ENCODE results near the gene ZNF264. TPM values are rescaled to one million over a fixed set of nuclear protein-coding genes. Genes with fewer than 3 reads are reported as not detected.
"Not testable (repeated sequence)": the region's sequence is repeated elsewhere in the genome, so short reads cannot be mapped to it uniquely, and the experiment has no call there.

Gene ZNF264
- total RNA-seq, 3 donors from 2014 or later: 29.2 to 66.2 (median 47.4) TPM

GRCh38 chr19:57245066-57245465 is 53.8 kb downstream of the ZNF264 start:
- Histone ChIP-seq H3K4me3 (no peak overlapping the region), H3K27me3 (no peaks in the 10 kb centered on the region), H3K36me3 (peaks cover 8% of the 10 kb centered on the region), H3K9me3 (peaks cover 0 to 16% of the 10 kb centered on the region in 2 donors), H3K4me1 (peaks cover 4 to 9% of the 10 kb centered on the region in 2 donors), H3K27ac (no peak overlapping the region)
- intact Hi-C loops (cut with DNase I; ENCODE audit: low total_unique reads): no loop called here
- no peak for TF ChIP-seq POLR2AphosphoS5 (IDR thresholded peaks at IDR 0.05)
- TF ChIP-seq POLR2A (IDR thresholded peaks at IDR 0.05): no peak
- no peak for TF ChIP-seq CTCF (IDR thresholded peaks at IDR 0.05)
- no peak for DNase-seq (ENCODE audit: low spot score in 2 of 2)

DNA sequence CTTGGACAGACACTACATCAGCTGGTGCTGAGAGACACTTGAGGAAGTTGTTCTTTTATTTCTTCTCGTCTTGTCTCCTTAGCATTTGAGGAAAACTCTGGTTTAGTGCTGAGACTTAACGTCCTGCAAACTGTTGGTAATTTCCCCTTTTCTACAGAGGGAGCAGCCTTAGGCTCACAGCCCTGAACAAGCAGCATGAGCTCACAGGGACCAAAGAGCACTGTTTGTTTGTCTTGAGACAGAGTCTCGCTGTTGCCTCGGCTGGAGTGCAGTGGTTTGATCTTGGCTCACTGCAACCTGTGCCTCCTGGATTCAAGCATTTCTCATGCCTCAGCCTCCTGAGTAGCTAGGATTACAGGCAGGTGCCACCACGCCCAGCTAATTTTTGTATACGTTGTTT is 54.7 kb downstream of the ZNF264 start:
- Histone ChIP-seq H3K9me3 (peaks cover 0 to 20% of the 10 kb centered on the region in 2 donors), H3K27me3 (no peaks in the 10 kb centered on the region), H3K4me3 (no peak overlapping the region), H3K36me3 (peaks cover 8% of the 10 kb centered on the region), H3K27ac (no peak overlapping the region), H3K4me1 (peaks cover 4 to 9% of the 10 kb centered on the region in 2 donors)
- no peak for DNase-seq (ENCODE audit: low spot score in 2 of 2)
- TF ChIP-seq POLR2A (IDR thresholded peaks at IDR 0.05): no peak
- no peak for TF ChIP-seq CTCF (IDR thresholded peaks at IDR 0.05)
- TF ChIP-seq POLR2AphosphoS5 (IDR thresholded peaks at IDR 0.05): no peak
- intact Hi-C loops (cut with DNase I; ENCODE audit: low total_unique reads): no loop called here

GRCh38 chr19:57248646-57249045 is 57.3 kb downstream of the ZNF264 start:
- Histone ChIP-seq H3K4me1 (no peaks in the 10 kb centered on the region), H3K4me3 (no peak overlapping the region), H3K27me3 (no peaks in the 10 kb centered on the region), H3K27ac (no peak overlapping the region), H3K9me3 (peaks cover 8 to 40% of the 10 kb centered on the region in 2 donors), H3K36me3 (peaks cover 14% of the 10 kb centered on the region)
- no peak for TF ChIP-seq POLR2AphosphoS5 (IDR thresholded peaks at IDR 0.05)
- TF ChIP-seq POLR2A (IDR thresholded peaks at IDR 0.05): no peak
- intact Hi-C loops (cut with DNase I; ENCODE audit: low total_unique reads): no loop called here
- DNase-seq (ENCODE audit: low spot score in 2 of 2): no peak

- Histone ChIP-seq H3K27me3 (no peaks in the 10 kb centered on the region), H3K27ac (no peak overlapping the region), H3K36me3 (peaks cover 18% of the 10 kb centered on the region), H3K4me1 (no peaks in the 10 kb centered on the region), H3K9me3 (peaks cover 15 to 46% of the 10 kb centered on the region in 2 donors), H3K4me3 (no peak overlapping the region)
- TF ChIP-seq POLR2A (IDR thresholded peaks at IDR 0.05): no peak
- TF ChIP-seq CTCF (IDR thresholded peaks at IDR 0.05): no peak
- no peak for TF ChIP-seq POLR2AphosphoS5 (IDR thresholded peaks at IDR 0.05)
- intact Hi-C loops (cut with DNase I; ENCODE audit: low total_unique reads): no loop called here
- no peak for DNase-seq (ENCODE audit: low spot score in 2 of 2)
Measured at GRCh38 chr19:57249329-57249728, 58.0 kb downstream of the ZNF264 start.

GRCh38 chr19:57253767-57254166 is 62.5 kb downstream of the ZNF264 start:
- Histone ChIP-seq H3K9me3 (peaks cover 15 to 37% of the 10 kb centered on the region in 2 donors), H3K36me3 (peaks cover 15% of the 10 kb centered on the region)
- H3K4me3 ChIP-seq; H3K27ac ChIP-seq; H3K4me1 ChIP-seq; DNase-seq (ENCODE audit: low spot score in 2 of 2); H3K27me3 ChIP-seq; intact Hi-C loops (cut with DNase I; ENCODE audit: low total_unique reads): not testable (repeated sequence)

GRCh38 chr19:57262044-57262443 is 70.7 kb downstream of the ZNF264 start:
- no peak overlapping the region for H3K4me3 ChIP-seq
- TF ChIP-seq POLR2AphosphoS5 (IDR thresholded peaks at IDR 0.05) (no peak), CTCF (IDR thresholded peaks at IDR 0.05) (no peak), POLR2A (IDR thresholded peaks at IDR 0.05) (no peak)
- DNase-seq (ENCODE audit: low spot score in 2 of 2): no peak
- H3K4me1 ChIP-seq: no peaks in the 10 kb centered on the region
- no peaks in the 10 kb centered on the region for H3K36me3 ChIP-seq
- no peak overlapping the region for H3K27ac ChIP-seq
- H3K27me3 ChIP-seq: no peaks in the 10 kb centered on the region
- intact Hi-C loops (cut with DNase I; ENCODE audit: low total_unique reads): no loop called here
- H3K9me3 ChIP-seq: peaks cover 0 to 13% of the 10 kb centered on the region in 2 donors
